Right lung (tissue), 10 donors: ENCODE measurements around the gene PELI1. TPM values are rescaled to one million over a fixed set of nuclear protein-coding genes. Genes with fewer than 3 reads are reported as not detected.

ENCODE experiments used
- DNase-seq, 2 donors: peaks; one replicate each; pipeline ENCODE4 v3.0.0-alpha.2; 2013
- long read RNA-seq, 8 donors: transcript quantifications; one replicate each; lab custom pipeline, GENCODE V29; 2026
- polyA plus RNA-seq, 5 donors: library from polyadenylated mRNA; unstranded; fragments of 120-200 nt; gene quantifications; one replicate each; pipeline versions ENCODE4 v1.2.1 to v1.2.3, GENCODE V29; 2013; ENCODE audit warnings: inconsistent platforms in 1 of 5, low replicate concordance in 1 of 5; ENCODE audit not compliant: insufficient read length in 5 of 5, insufficient read depth in 1 of 5

Gene PELI1, protein sequence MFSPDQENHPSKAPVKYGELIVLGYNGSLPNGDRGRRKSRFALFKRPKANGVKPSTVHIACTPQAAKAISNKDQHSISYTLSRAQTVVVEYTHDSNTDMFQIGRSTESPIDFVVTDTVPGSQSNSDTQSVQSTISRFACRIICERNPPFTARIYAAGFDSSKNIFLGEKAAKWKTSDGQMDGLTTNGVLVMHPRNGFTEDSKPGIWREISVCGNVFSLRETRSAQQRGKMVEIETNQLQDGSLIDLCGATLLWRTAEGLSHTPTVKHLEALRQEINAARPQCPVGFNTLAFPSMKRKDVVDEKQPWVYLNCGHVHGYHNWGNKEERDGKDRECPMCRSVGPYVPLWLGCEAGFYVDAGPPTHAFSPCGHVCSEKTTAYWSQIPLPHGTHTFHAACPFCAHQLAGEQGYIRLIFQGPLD
- polyA plus RNA-seq: 10 to 100 TPM; 25.8 to 39.4 (median 33.4) TPM
- long read RNA-seq, donor 1, transcript PELI1-201 (7 exons, 3,750 nt): major isoform, 13 of 18 reads
- long read RNA-seq, donor 1, partial matches to known transcripts: 5 of 18 reads
- long read RNA-seq, donor 1, other reads (novel, unspliced or antisense): 0 of 18 reads
- long read RNA-seq, donor 2, partial matches to known transcripts: 0 of 4 reads
- long read RNA-seq, donor 2, other reads (novel, unspliced or antisense): 0 of 4 reads
- long read RNA-seq, donor 3, partial matches to known transcripts: 0 of 3 reads
- long read RNA-seq, donor 3, other reads (novel, unspliced or antisense): 0 of 3 reads
- long read RNA-seq, donor 4, partial matches to known transcripts: 0 of 4 reads
- long read RNA-seq, donor 4, other reads (novel, unspliced or antisense): 0 of 4 reads
- long read RNA-seq, donor 5, transcript PELI1-201 (7 exons, 3,750 nt): major isoform, 7 of 7 reads
- long read RNA-seq, donor 5, partial matches to known transcripts: 0 of 7 reads
- long read RNA-seq, donor 5, other reads (novel, unspliced or antisense): 0 of 7 reads
- long read RNA-seq, donor 6, transcript PELI1-201 (7 exons, 3,750 nt): major isoform, 5 of 17 reads
- long read RNA-seq, donor 6, partial matches to known transcripts: 12 of 17 reads
- long read RNA-seq, donor 6, other reads (novel, unspliced or antisense): 0 of 17 reads
- long read RNA-seq, donor 7, transcript PELI1-201 (7 exons, 3,750 nt): major isoform, 6 of 6 reads
- long read RNA-seq, donor 7, partial matches to known transcripts: 0 of 6 reads
- long read RNA-seq, donor 7, other reads (novel, unspliced or antisense): 0 of 6 reads
- long read RNA-seq, donor 8, partial matches to known transcripts: 0 of 3 reads
- long read RNA-seq, donor 8, other reads (novel, unspliced or antisense): 0 of 3 reads

- DNase-seq: peak; percentile 95
Observed at GRCh38 chr2:64144057-64145013, at the start of gene PELI1. Gene PELI1 (minus strand): TSS chr2:64144420. CDS start chr2:64108310, 36,110 bp downstream.

GRCh38 chr2:64193491-64193890, 49.3 kb upstream of the PELI1 start:
- DNase-seq: no peak

DNA sequence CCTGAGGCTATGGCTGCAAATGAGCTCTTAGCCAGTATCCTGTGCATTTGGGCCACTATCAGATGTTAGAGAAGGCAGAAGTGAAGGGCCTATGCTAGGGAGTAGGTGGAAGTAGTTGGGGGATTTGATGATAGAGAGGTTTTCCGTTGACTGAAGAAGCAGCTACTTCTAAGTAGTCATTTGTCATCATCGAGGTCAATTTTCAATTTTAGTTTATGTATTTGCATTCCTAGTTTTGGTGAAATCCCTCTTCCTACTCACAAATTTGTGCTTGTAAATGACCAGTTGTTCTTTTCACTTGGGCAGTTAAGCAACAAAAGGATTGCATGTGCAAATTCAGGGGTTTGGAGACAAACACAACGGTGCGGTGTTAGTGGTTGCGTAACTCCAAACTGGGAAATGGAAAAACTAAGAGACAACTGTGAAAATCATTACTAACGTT, 48.5 kb upstream of the PELI1 start:
- no peak for DNase-seq

DNA sequence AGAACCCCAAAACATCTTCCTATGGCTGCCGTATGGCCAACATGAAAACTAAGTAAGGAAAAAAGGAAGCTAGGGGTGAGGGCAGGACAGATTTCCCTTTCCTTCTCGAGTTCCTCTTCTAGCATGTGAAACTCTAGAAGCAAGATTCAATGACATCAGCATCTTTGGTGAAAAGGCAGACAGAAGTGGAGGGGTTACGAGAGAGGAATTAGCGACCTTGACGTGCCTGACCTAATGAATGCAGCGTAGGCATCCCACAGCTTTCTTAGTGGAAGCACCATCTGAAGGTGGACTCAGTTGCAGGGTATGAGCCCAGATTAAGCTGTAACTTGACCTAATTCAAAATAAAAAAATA, 47.9 kb upstream of the PELI1 start:
- DNase-seq: no peak

- no peak for DNase-seq
Observed at GRCh38 chr2:64189586-64189985, 45.4 kb upstream of the PELI1 start.

- DNase-seq: no peak
Observed at GRCh38 chr2:64189167-64189566, 44.9 kb upstream of the PELI1 start.

- DNase-seq: peak in 1 of 2 donors; percentile 42
Observed at GRCh38 chr2:64186699-64187605, 42.7 kb upstream of the PELI1 start.

DNA sequence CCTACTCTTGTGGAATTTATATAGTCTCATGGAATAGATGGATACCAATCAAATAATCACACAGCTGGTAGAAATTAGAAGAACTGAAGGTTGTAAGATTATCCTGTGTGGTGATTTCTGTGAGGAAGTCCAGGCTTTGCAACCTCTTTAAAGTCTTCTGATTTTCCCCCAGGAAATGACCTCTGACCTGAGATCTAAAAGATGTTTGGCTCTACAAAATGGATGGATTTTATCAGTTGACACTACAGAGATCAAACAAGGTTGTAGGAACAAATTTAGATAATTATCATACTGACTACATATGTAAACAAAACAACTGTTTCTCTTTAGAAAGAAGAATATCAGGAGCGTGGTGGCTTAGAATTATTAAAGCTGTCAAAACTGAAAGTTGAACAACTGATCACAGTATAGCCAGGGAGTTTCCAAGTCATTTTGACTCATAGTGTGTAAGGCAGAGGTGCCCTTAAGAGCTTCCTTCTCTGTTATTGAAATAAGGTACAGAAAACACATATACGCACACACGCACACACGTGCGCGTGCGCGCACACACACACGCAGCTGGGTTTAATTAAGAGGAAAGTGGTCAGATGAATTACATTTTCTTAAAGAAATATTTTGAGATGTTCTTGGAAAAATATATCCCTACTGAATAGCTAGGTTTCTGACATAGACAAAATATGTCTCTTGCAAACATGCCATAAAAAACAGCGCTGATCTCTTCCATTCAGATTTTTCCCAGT, 35.5 kb upstream of the PELI1 start:
- no peak for DNase-seq

- peak; percentile 58 to 61 for DNase-seq
Observed at GRCh38 chr2:64177315-64177714, 33.1 kb upstream of the PELI1 start.

DNA sequence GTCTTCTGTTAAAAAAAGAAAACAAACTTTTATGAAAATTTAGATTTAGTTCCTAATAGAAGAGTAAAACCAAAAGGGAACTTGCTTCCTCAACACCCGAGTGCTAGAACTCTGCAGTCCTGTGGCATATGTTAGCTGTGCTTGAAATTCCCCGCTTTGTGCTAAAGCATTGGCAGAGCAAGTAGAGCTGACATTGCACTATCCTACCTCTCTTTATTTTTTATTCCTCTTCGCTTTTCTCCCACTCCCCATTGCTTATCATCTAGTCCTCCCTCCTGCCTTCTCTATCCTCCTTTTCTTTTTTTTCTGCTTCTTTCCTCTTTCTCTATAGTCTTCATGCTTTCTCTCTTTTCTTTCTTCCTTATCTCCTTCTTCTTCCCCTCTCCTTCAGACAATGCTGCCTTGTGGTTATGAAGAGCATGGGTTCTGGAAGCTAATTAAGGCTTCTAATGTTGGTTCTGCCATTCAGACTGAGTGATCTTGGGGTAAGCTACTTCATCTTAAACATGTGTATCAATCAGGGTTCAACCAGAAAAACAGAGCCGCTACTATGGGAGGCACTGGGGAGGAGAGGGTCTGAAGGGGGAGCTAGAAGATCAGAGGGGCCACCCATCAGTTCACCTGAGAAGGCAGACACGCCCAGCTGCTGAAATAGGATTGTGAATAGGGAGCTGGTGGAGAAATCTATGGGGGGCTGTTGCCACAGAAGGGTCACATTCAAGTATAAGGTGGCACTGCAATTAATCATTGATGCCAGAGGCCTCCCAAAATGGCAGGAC, 31.4 kb upstream of the PELI1 start:
- no peak for DNase-seq

DNA sequence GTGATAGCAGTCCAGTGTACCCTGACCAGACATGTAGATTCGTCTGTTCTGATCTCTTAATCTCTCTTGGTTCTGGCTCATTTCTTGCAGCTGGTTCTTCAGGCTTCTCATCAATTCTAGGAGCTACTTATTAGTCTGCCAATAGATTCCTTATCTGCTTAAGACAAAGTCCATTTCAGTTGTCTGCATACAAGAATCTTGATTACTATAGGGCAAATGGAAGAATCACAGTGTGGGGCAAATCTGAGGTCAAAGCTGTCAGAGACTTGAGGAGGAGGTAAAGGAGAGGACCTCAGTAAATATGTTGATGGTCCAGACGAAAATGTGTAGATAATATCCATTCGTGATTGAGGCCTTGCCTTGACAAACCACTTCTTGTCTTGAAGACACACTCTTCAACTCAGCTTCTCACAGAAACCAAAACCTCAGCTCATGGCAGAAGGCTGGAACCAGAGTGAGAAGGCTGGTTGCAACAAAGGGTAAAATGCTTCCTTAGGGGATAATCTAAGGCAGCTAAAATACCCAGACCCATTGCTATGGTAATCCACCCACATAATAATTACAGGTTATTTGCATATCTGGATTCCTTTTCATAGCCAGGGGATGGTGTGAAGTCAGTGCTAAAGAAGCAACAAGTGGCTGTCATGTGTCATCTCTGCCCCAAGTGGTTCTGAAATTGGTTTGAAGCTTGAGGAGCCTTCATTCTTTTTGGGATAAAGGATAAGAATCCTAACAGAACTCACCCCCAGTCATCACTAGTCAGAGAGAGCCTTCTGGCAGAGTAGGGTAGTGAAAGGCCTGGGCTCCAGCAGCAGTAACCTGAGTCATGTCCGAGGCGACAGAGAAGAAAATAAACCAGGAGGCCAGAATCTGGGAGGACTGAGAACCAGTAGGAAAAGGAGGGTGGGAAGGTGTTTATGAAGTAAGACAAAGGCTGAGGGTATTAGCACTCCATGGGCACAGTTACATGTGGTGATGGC, 29.2 kb upstream of the PELI1 start:
- DNase-seq: no peak

DNA sequence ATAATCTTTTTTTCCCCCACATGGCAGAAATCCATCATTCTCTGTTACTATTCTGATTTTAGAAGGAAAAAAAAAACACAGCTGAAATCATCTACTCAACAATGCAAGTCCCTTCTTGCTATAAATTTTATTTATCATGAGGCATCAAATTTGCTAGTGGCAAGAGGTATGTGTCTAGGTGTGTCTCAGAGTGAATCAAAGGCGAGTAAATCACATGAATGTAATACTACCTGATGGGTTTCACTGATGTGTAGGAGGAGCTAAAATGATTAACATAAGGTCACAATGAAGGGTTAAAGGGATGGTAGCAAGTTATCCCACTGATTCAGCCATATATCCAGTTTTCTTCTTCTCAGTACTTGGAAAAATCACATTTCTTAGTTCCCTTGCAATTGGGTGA, 24.5 kb upstream of the PELI1 start:
- DNase-seq: no peak

DNA sequence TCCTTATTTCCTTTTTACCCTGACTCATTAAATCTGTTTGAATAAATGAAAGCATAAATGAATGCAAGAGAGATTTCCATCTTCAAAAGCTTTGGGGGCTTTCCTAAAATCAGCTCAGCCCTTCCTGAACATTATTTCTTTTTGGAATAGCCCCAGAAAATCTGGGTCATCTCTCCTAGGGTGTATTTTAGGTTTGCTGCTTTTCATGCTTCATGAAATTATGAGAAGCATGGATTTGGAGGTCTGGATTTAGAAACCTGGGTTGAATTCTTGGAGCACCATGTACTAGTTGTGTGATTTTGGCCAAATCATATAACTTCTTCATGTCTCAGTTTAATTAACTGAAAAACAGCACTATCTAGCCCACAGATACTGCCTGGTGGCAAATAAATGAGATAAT, 24.0 kb upstream of the PELI1 start:
- DNase-seq: no peak

DNA sequence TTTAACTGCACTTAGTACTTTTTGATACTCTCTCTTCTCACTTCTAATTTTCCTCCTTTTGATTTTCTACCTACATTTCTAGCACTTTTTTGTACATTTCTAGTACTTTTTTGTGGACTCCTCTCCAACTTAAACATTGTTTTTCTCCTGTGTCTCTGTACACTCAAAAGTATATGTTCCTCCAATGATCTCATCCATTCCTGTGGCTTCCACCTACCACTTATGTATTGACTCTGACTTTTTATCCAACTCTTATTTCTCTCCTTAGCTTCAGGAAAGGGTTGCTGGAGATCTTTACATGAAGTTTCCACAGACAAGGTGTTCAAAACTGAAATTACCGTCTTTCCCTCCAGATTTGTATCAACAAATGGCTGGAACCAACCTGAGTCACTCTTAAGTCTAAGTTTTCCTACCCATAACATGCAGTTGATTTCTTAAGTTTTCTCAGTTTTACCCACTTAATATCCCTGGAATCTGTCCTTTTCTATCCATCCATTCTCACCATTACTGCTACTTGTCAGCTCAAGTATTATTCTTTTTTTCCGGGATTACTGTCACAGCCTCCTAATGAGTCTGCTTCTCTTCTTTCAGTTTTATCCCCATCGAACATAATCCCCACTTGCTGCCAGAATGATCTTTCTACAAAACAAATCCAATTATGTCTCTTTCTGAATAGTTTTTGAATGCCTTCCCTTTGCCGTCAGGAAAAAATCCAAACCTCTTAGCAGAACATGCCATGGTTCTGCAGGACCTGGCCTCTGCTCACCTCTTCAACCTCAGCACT, 22.6 kb upstream of the PELI1 start:
- DNase-seq: no peak

DNA sequence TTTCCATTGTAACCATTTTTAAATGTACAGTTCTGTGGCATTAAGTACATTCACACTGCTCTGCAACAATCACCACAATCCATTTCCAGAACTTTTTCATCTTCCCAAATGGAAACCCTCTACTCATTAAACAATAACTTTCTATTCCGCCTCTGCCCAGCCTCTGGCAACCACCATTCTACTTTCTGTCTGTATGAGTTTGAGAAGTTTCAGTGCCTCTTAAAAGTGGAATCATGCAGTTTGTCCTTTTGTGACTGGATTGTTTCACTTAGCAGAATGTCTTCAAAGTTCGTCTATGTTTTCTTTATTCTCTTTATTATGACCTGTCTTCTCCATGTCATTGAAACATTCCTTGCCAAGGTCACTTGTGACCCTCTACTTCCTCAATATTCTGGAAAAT, 22.0 kb upstream of the PELI1 start:
- no peak for DNase-seq

DNA sequence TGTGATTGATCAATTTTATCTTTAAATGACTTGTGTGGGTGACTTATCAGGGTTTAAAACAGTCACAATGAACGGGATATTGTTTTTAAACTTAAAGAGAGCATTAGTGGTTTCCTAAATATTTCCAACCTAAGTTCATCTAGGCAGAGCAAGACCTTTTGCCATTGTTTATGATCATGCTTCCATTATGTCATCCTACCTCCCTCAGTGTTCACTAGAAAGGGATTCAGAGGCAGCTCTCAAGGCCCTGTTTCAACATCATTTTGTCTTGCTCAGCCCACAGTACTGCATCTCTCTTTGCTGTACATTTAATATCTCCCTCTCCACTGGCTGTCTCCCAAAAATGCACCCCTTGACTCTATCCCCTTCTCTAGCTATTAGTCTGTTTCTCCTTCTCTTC, 21.5 kb upstream of the PELI1 start:
- DNase-seq: no peak
